Measurements from ENCODE around the gene VASN.

DNA sequence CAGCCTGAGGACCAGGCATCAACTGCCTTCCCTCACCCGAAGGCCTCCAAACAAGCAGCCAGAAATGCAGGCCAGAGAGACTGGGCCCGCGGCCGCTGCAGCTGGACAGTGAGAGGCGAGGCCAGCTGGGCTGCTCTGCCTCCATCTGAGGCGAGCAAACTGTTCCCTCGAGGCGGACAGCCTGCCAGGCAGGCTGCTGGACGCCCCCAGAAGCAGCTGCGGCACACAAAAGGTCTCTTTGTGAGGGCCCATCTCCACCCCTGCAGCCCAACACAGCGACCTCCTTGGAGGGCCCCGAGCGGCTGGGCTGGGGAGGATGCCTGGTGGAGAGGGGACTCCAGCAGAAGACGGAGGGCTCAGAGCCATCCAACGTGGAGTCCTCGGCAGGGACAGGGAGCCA is 40.0 kb downstream of the VASN start:
- no peak for TF ChIP-seq EP300 (IDR thresholded peaks at IDR 0.05)
- TF ChIP-seq, protein P1, sequence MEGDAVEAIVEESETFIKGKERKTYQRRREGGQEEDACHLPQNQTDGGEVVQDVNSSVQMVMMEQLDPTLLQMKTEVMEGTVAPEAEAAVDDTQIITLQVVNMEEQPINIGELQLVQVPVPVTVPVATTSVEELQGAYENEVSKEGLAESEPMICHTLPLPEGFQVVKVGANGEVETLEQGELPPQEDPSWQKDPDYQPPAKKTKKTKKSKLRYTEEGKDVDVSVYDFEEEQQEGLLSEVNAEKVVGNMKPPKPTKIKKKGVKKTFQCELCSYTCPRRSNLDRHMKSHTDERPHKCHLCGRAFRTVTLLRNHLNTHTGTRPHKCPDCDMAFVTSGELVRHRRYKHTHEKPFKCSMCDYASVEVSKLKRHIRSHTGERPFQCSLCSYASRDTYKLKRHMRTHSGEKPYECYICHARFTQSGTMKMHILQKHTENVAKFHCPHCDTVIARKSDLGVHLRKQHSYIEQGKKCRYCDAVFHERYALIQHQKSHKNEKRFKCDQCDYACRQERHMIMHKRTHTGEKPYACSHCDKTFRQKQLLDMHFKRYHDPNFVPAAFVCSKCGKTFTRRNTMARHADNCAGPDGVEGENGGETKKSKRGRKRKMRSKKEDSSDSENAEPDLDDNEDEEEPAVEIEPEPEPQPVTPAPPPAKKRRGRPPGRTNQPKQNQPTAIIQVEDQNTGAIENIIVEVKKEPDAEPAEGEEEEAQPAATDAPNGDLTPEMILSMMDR (IDR thresholded peaks at IDR 0.05): no peak
- TF ChIP-seq POLR2A (IDR thresholded peaks at IDR 0.05): no peak
- TF ChIP-seq POLR2AphosphoS5 (IDR thresholded peaks at IDR 0.05): no peak
